Cardiac muscle cell (in vitro differentiated cells and primary cell): Measurements from ENCODE around the gene U2AF2. TPM values are rescaled to one million over a fixed set of nuclear protein-coding genes. Genes with fewer than 3 reads are reported as not detected.

Source experiments
- DNase-seq, 2 donors: peaks; one replicate each; pipeline versions ENCODE4 v3.0.0 to v3.0.0-alpha.2; 2010 to 2017; ENCODE audit warnings: low read depth in 1 of 2, low spot score in 1 of 2
- H3K27ac ChIP-seq: fragments of 200-600 bp; sonication (generic); 2 replicates; pipeline ENCODE4 v1.5.1; 2016
- H3K27me3 ChIP-seq: fragments of 200-600 bp; sonication (generic); 2 replicates; pipeline ENCODE4 v1.6.0; 2016; ENCODE audit warnings: control low read depth
- H3K36me3 ChIP-seq: fragments of 200-600 bp; sonication (generic); 2 replicates; pipeline ENCODE4 v1.5.1; 2016; ENCODE audit warnings: control low read depth
- H3K4me1 ChIP-seq: fragments of 200-600 bp; sonication (generic); 2 replicates; pipeline ENCODE4 v1.8.1; 2017; ENCODE audit warnings: low read depth, mild to moderate bottlenecking, mixed run types
- H3K4me3 ChIP-seq: fragments of 200-600 bp; sonication (generic); 2 replicates; pipeline ENCODE4 v1.5.1; 2016; ENCODE audit warnings: mild to moderate bottlenecking
- H3K9me3 ChIP-seq: fragments of 200-600 bp; sonication (generic); 2 replicates; pipeline ENCODE4 v1.5.1; 2017; ENCODE audit warnings: low read depth, mild to moderate bottlenecking, control low read depth
- polyA plus RNA-seq: library from polyadenylated mRNA; unstranded; fragments of >200 nt; fragmentation: Nextera tagmentation; extraction: Ambion mirVana; gene quantifications from 2 replicates; pipeline ENCODE4 v1.2.1, GENCODE V29; 2016
- total RNA-seq: library from RNA; depleted of rRNA; stranded (reverse); fragments of >200 nt; gene quantifications from 2 replicates; pipeline ENCODE4 v1.2.3, GENCODE V29; 2016
- TF ChIP-seq, protein P1 (sequence below): IDR thresholded peaks from 2 replicates; pipeline ENCODE4 v1.5.1; 2012; ENCODE audit warnings: low read depth, mild to moderate bottlenecking, low read length

Gene U2AF2
- total and polyA plus RNA-seq, 2 experiments from 2014 or later = 13.4 to 187 TPM

GRCh38 chr19:55676889-55677505 lies 22.2 kb downstream of the U2AF2 start:
- no peak overlapping the region for H3K4me3 ChIP-seq
- H3K36me3 ChIP-seq = peaks cover 16% of the 10 kb centered on the region
- H3K27ac ChIP-seq = no peak overlapping the region
- H3K27me3 ChIP-seq = no peaks in the 10 kb centered on the region
- no peak for DNase-seq
- peaks cover 13% of the 10 kb centered on the region for H3K4me1 ChIP-seq
- TF ChIP-seq, protein P1, sequence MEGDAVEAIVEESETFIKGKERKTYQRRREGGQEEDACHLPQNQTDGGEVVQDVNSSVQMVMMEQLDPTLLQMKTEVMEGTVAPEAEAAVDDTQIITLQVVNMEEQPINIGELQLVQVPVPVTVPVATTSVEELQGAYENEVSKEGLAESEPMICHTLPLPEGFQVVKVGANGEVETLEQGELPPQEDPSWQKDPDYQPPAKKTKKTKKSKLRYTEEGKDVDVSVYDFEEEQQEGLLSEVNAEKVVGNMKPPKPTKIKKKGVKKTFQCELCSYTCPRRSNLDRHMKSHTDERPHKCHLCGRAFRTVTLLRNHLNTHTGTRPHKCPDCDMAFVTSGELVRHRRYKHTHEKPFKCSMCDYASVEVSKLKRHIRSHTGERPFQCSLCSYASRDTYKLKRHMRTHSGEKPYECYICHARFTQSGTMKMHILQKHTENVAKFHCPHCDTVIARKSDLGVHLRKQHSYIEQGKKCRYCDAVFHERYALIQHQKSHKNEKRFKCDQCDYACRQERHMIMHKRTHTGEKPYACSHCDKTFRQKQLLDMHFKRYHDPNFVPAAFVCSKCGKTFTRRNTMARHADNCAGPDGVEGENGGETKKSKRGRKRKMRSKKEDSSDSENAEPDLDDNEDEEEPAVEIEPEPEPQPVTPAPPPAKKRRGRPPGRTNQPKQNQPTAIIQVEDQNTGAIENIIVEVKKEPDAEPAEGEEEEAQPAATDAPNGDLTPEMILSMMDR = no peak
- H3K9me3 ChIP-seq = no peaks in the 10 kb centered on the region

GRCh38 chr19:55677572-55678028 lies 22.8 kb downstream of the U2AF2 start:
- no peaks in the 10 kb centered on the region for H3K27me3 ChIP-seq
- no peak overlapping the region for H3K27ac ChIP-seq
- no peaks in the 10 kb centered on the region for H3K9me3 ChIP-seq
- TF ChIP-seq, protein P1 = no peak
- no peak overlapping the region for H3K4me3 ChIP-seq
- peaks cover 16% of the 10 kb centered on the region for H3K36me3 ChIP-seq
- peaks cover 13% of the 10 kb centered on the region for H3K4me1 ChIP-seq
- DNase-seq = no peak

- H3K36me3 ChIP-seq = peaks cover 16% of the 10 kb centered on the region
- no peak overlapping the region for H3K27ac ChIP-seq
- peaks cover 13% of the 10 kb centered on the region for H3K4me1 ChIP-seq
- DNase-seq = no peak
- TF ChIP-seq, protein P1 = no peak
- no peaks in the 10 kb centered on the region for H3K27me3 ChIP-seq
- no peaks in the 10 kb centered on the region for H3K9me3 ChIP-seq
- no peak overlapping the region for H3K4me3 ChIP-seq
Observed at GRCh38 chr19:55678121-55678671, 23.4 kb downstream of the U2AF2 start.

- Histone ChIP-seq H3K9me3 (no peaks in the 10 kb centered on the region), H3K27me3 (no peaks in the 10 kb centered on the region), H3K27ac (no peak overlapping the region), H3K4me1 (peaks cover 10% of the 10 kb centered on the region), H3K36me3 (peaks cover 13% of the 10 kb centered on the region), H3K4me3 (no peak overlapping the region)
- no peak for DNase-seq
- TF ChIP-seq, protein P1 = no peak
Observed at GRCh38 chr19:55679343-55680257, 24.8 kb downstream of the U2AF2 start.

DNA sequence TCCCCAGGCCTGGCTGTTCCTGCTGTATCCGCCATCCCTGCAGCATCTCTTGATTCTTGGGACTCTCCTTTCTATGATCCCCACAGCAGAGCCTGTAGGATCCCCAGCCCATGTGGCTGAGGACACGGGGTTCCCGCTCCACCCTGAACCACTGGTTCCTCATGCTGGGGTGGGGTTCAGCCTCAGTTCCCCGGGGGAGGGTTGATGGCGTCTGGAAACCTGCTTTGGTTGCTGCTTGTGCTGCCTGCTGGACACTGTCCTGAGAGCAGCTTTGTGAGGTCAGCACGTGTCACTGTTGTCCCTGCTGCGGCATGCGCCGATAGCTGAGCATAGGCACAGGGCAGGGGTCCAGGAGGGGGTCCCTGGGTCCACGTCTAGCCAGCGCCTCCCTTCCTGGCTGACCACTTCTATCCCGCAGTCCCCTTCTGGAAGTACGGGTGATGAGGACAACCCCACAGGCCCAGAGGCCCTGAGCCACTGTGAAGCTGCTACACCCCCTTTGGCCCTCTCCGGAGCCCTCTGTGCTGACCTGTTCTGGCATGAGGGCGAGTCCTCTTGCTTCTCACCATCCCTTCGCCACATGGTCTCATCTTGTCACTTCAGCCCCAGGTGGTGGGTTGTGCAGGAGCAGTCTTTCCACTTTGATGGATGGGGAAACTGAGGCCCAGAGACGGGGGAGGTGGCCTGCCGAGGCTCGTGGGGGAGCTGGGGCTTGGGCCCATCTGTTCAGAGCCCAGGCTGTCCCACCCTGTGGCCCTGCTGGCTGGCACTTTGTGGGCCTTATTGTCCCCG lies 25.7 kb downstream of the U2AF2 start:
- Histone ChIP-seq H3K27me3 (no peaks in the 10 kb centered on the region), H3K4me3 (no peak overlapping the region), H3K27ac (no peak overlapping the region), H3K9me3 (no peaks in the 10 kb centered on the region), H3K36me3 (peaks cover 13% of the 10 kb centered on the region), H3K4me1 (peaks cover 10% of the 10 kb centered on the region)
- DNase-seq = no peak
- TF ChIP-seq, protein P1 = no peak
